Measurements from ENCODE around the gene ZNF485.

DNA sequence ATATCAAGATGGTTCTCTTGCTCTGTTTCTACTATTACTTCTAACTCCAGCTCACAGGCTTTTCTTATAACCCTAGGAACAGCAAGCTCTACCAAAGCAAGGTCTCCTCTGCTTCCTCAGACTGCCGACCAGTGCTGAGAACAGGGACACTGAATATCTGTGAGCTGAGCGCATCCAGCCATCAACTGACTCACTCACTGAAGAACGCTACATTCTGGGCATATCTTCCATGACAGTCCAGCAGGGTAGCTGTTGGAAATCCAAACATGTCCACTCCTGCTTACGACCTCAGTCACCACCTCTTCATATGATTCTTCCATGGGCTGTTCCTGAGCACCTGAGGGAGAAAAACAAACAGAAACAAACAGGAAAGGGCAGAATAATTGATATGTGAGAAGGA is 39.6 kb downstream of the ZNF485 start:
- TF ChIP-seq, protein P1, sequence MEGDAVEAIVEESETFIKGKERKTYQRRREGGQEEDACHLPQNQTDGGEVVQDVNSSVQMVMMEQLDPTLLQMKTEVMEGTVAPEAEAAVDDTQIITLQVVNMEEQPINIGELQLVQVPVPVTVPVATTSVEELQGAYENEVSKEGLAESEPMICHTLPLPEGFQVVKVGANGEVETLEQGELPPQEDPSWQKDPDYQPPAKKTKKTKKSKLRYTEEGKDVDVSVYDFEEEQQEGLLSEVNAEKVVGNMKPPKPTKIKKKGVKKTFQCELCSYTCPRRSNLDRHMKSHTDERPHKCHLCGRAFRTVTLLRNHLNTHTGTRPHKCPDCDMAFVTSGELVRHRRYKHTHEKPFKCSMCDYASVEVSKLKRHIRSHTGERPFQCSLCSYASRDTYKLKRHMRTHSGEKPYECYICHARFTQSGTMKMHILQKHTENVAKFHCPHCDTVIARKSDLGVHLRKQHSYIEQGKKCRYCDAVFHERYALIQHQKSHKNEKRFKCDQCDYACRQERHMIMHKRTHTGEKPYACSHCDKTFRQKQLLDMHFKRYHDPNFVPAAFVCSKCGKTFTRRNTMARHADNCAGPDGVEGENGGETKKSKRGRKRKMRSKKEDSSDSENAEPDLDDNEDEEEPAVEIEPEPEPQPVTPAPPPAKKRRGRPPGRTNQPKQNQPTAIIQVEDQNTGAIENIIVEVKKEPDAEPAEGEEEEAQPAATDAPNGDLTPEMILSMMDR (conservative IDR thresholded peaks at IDR 0.05; ENCODE audit: low read length), result no peak
- TF ChIP-seq EZH2phosphoT487 (IDR thresholded peaks at IDR 0.05; ENCODE audit: borderline replicate concordance), result no peak
